HG02610 (cell line): Measurements from ENCODE around the gene TNFRSF9.
"Not testable (repeated sequence)": the region's sequence is repeated elsewhere in the genome, so short reads cannot be mapped to it uniquely, and the experiment has no call there.

Experiments
- ATAC-seq: cut with Tn5 transposase; IDR thresholded peaks from one replicate; pipeline ENCODE4 v1.9.1; 2021; ENCODE audit warnings: mild to moderate bottlenecking, moderate library complexity; ENCODE audit not compliant: unreplicated experiment

Gene TNFRSF9

GRCh38 chr1:7940745-7941436 is at the start of gene TNFRSF9:
Gene TNFRSF9, minus strand, starts transcription at chr1:7940839. Its CDS starts 845 bp downstream, at chr1:7939994.
- ATAC-seq, result no peak

- no peak for ATAC-seq
Measured at GRCh38 chr1:7989762-7990428, 49.3 kb upstream of the TNFRSF9 start.

GRCh38 chr1:7988576-7988975 is 47.9 kb upstream of the TNFRSF9 start:
- ATAC-seq, result peak; percentile 48

- ATAC-seq, result no peak
Measured at GRCh38 chr1:7987528-7987927, 46.9 kb upstream of the TNFRSF9 start.

GRCh38 chr1:7985851-7986612 is 45.4 kb upstream of the TNFRSF9 start:
- ATAC-seq, result no peak

- no peak for ATAC-seq
Measured at GRCh38 chr1:7984811-7985210, 44.2 kb upstream of the TNFRSF9 start.

- no peak for ATAC-seq
Measured at GRCh38 chr1:7983086-7983778, 42.6 kb upstream of the TNFRSF9 start.

GRCh38 chr1:7980984-7981383 is 40.3 kb upstream of the TNFRSF9 start:
- no peak for ATAC-seq

- ATAC-seq, result no peak
Measured at GRCh38 chr1:7975212-7975865, 34.7 kb upstream of the TNFRSF9 start.

- no peak for ATAC-seq
Measured at GRCh38 chr1:7973086-7973485, 32.4 kb upstream of the TNFRSF9 start.

GRCh38 chr1:7972285-7972684 is 31.6 kb upstream of the TNFRSF9 start:
- ATAC-seq, result no peak

- ATAC-seq, result no peak
Measured at GRCh38 chr1:7971024-7971423, 30.4 kb upstream of the TNFRSF9 start.

GRCh38 chr1:7970246-7970645 is 29.6 kb upstream of the TNFRSF9 start:
- no peak for ATAC-seq

GRCh38 chr1:7967651-7968050 is 27.0 kb upstream of the TNFRSF9 start:
- no peak for ATAC-seq

GRCh38 chr1:7967196-7967595 is 26.6 kb upstream of the TNFRSF9 start:
- no peak for ATAC-seq

- ATAC-seq, result no peak
Measured at GRCh38 chr1:7964476-7964875, 23.8 kb upstream of the TNFRSF9 start.

- not testable (repeated sequence) for ATAC-seq
Measured at GRCh38 chr1:7963841-7964240, 23.2 kb upstream of the TNFRSF9 start.

GRCh38 chr1:7963378-7963730 is 22.7 kb upstream of the TNFRSF9 start:
- ATAC-seq, result not testable (repeated sequence)

GRCh38 chr1:7962636-7963377 is 22.2 kb upstream of the TNFRSF9 start:
- no peak for ATAC-seq

- ATAC-seq, result no peak
Measured at GRCh38 chr1:7962014-7962335, 21.3 kb upstream of the TNFRSF9 start.
